ENCODE data around the gene DBX1.

DBX1 gene

GRCh38 chr11:20114588-20114987 lies 45.7 kb downstream of the DBX1 start:
- Histone ChIP-seq H3K9me2 (replicated peaks; ENCODE audit: low read depth, low read length) (no peaks in the 10 kb centered on the region), H3K4me2 (ENCODE audit: low read depth, low read length, poor library complexity, severe bottlenecking) (no peak overlapping the region), H3K4me3 (ENCODE audit: low read length, poor library complexity, severe bottlenecking) (no peak overlapping the region), H3K9me3 (ENCODE audit: insufficient read depth, low read depth, low read length) (no peaks in the 10 kb centered on the region), H3K36me3 (ENCODE audit: insufficient read depth, low read length) (no peaks in the 10 kb centered on the region), H3F3A (ENCODE audit: low read depth) (no peaks in the 10 kb centered on the region), H3K9ac (ENCODE audit: low read depth, low read length, poor library complexity, severe bottlenecking) (no peak overlapping the region), H3K79me2 (ENCODE audit: insufficient read depth, low read length) (no peaks in the 10 kb centered on the region), H3K27me3 (ENCODE audit: insufficient read depth, low read length, poor library complexity, severe bottlenecking) (no peaks in the 10 kb centered on the region), H4K20me1 (ENCODE audit: insufficient read depth, low read length, poor library complexity, severe bottlenecking) (no peaks in the 10 kb centered on the region), H3K4me1 (ENCODE audit: insufficient read depth, low read length, poor library complexity, severe bottlenecking) (no peaks in the 10 kb centered on the region), H2AFZ (ENCODE audit: low read length) (no peak overlapping the region)
- TF ChIP-seq CTCF (conservative IDR thresholded peaks at IDR 0.05; ENCODE audit: low read length) (no peak), EZH2phosphoT487 (IDR thresholded peaks at IDR 0.05; ENCODE audit: borderline replicate concordance) (no peak)

GRCh38 chr11:20113149-20113438 lies 47.2 kb downstream of the DBX1 start:
- H3K27me3 ChIP-seq (ENCODE audit: insufficient read depth, low read length, poor library complexity, severe bottlenecking): no peaks in the 10 kb centered on the region
- H3K9ac ChIP-seq (ENCODE audit: low read depth, low read length, poor library complexity, severe bottlenecking): no peak overlapping the region
- H3K36me3 ChIP-seq (ENCODE audit: insufficient read depth, low read length): no peaks in the 10 kb centered on the region
- H3K79me2 ChIP-seq (ENCODE audit: insufficient read depth, low read length): no peaks in the 10 kb centered on the region
- H3K4me3 ChIP-seq (ENCODE audit: low read length, poor library complexity, severe bottlenecking): no peak overlapping the region
- no peaks in the 10 kb centered on the region for H3K4me1 ChIP-seq (ENCODE audit: insufficient read depth, low read length, poor library complexity, severe bottlenecking)
- H3K9me3 ChIP-seq (ENCODE audit: insufficient read depth, low read depth, low read length): no peaks in the 10 kb centered on the region
- no peaks in the 10 kb centered on the region for H4K20me1 ChIP-seq (ENCODE audit: insufficient read depth, low read length, poor library complexity, severe bottlenecking)
- H3K9me2 ChIP-seq (replicated peaks; ENCODE audit: low read depth, low read length): no peaks in the 10 kb centered on the region
- H3F3A ChIP-seq (ENCODE audit: low read depth): no peaks in the 10 kb centered on the region
- TF ChIP-seq CTCF (conservative IDR thresholded peaks at IDR 0.05; ENCODE audit: low read length) (no peak), EZH2phosphoT487 (IDR thresholded peaks at IDR 0.05; ENCODE audit: borderline replicate concordance) (no peak)
- H2AFZ ChIP-seq (ENCODE audit: low read length): no peak overlapping the region
- no peak overlapping the region for H3K4me2 ChIP-seq (ENCODE audit: low read depth, low read length, poor library complexity, severe bottlenecking)

- H3F3A ChIP-seq (ENCODE audit: low read depth): no peaks in the 10 kb centered on the region
- TF ChIP-seq EZH2phosphoT487 (IDR thresholded peaks at IDR 0.05; ENCODE audit: borderline replicate concordance): no peak
- TF ChIP-seq CTCF (conservative IDR thresholded peaks at IDR 0.05; ENCODE audit: low read length): no peak
- no peaks in the 10 kb centered on the region for H3K36me3 ChIP-seq (ENCODE audit: insufficient read depth, low read length)
- H3K4me3 ChIP-seq (ENCODE audit: low read length, poor library complexity, severe bottlenecking): no peak overlapping the region
- H3K9me3 ChIP-seq (ENCODE audit: insufficient read depth, low read depth, low read length): no peaks in the 10 kb centered on the region
- no peaks in the 10 kb centered on the region for H3K9me2 ChIP-seq (replicated peaks; ENCODE audit: low read depth, low read length)
- no peaks in the 10 kb centered on the region for H3K79me2 ChIP-seq (ENCODE audit: insufficient read depth, low read length)
- H4K20me1 ChIP-seq (ENCODE audit: insufficient read depth, low read length, poor library complexity, severe bottlenecking): no peaks in the 10 kb centered on the region
- no peaks in the 10 kb centered on the region for H3K4me1 ChIP-seq (ENCODE audit: insufficient read depth, low read length, poor library complexity, severe bottlenecking)
- H2AFZ ChIP-seq (ENCODE audit: low read length): no peak overlapping the region
- H3K4me2 ChIP-seq (ENCODE audit: low read depth, low read length, poor library complexity, severe bottlenecking): no peak overlapping the region
- no peaks in the 10 kb centered on the region for H3K27me3 ChIP-seq (ENCODE audit: insufficient read depth, low read length, poor library complexity, severe bottlenecking)
- no peak overlapping the region for H3K9ac ChIP-seq (ENCODE audit: low read depth, low read length, poor library complexity, severe bottlenecking)
These were observed 47.8 kb downstream of the DBX1 start for GRCh38 chr11:20112291-20113148.
